Caco-2 (cell line): ENCODE data around the gene FGD5. TPM values are rescaled to one million over a fixed set of nuclear protein-coding genes. Genes with fewer than 3 reads are reported as not detected.
A peak's percentile ranks its signal among the peaks of the same experiment; 100 is the strongest.

ENCODE experiments used
- BruUV-seq: library from RNA; stranded (reverse); fragments of 400-500 nt; replicated peaks from 2 replicates; lab custom pipeline; 2021; lab: Mats Ljungman, UMichigan
- CTCF ChIA-PET: fragments of 300-600 bp; sonication (Branson Sonifier 250); formaldehyde crosslinking; loops from one replicate; lab custom pipeline; 2022; ENCODE audit warnings: antibody characterized with exemption; lab: Charles Lee
- POLR2A ChIA-PET: fragments of 300-600 bp; sonication (Branson Sonifier 250); formaldehyde crosslinking; loops from one replicate; lab custom pipeline; 2022; ENCODE audit warnings: antibody characterized with exemption; lab: Charles Lee
- DNase-seq, 2 experiments: peaks; one replicate each; pipeline versions ENCODE4 v3.0.0 to v3.0.0-alpha.2; 2020 to 2022
- H3K27me3 ChIP-seq: replicated peaks from 2 replicates; pipeline ENCODE4 v1.6.0; 2011; ENCODE audit warnings: low read length; ENCODE audit not compliant: control insufficient read depth, insufficient read depth
- H3K36me3 ChIP-seq: 2 replicates; pipeline ENCODE4 v1.5.1; 2011; ENCODE audit warnings: low read length; ENCODE audit not compliant: control insufficient read depth, insufficient read depth
- H3K4me1 ChIP-seq: fragments of 250-450 bp; sonication (Bioruptor Pico); 2 replicates; pipeline ENCODE4 v1.5.1; 2020; ENCODE audit warnings: mild to moderate bottlenecking
- H3K4me3 ChIP-seq: 2 replicates; pipeline ENCODE4 v1.5.1; 2011; ENCODE audit warnings: low read depth, mild to moderate bottlenecking, control low read depth, low read length
- H3K9me3 ChIP-seq: fragments of 250-450 bp; sonication (Bioruptor Pico); 2 replicates; pipeline ENCODE4 v1.5.1; 2020; ENCODE audit warnings: mild to moderate bottlenecking, moderate library complexity
- H3K27ac Mint-ChIP-seq: one replicate; pipeline ENCODE4 v1.8.0; 2022; ENCODE audit warnings: mixed read lengths; ENCODE audit not compliant: unreplicated experiment
- H3K27me3 Mint-ChIP-seq: one replicate; pipeline ENCODE4 v1.8.0; 2022; ENCODE audit warnings: mixed read lengths; ENCODE audit not compliant: insufficient read depth, unreplicated experiment
- H3K36me3 Mint-ChIP-seq: one replicate; pipeline ENCODE4 v1.8.0; 2022; ENCODE audit warnings: mild to moderate bottlenecking, mixed read lengths; ENCODE audit not compliant: insufficient read depth, unreplicated experiment
- H3K4me1 Mint-ChIP-seq: one replicate; pipeline ENCODE4 v1.8.0; 2022; ENCODE audit warnings: low read depth, mixed read lengths; ENCODE audit not compliant: unreplicated experiment
- H3K4me3 Mint-ChIP-seq: one replicate; pipeline ENCODE4 v1.8.0; 2022; ENCODE audit warnings: mild to moderate bottlenecking, moderate library complexity, mixed read lengths; ENCODE audit not compliant: unreplicated experiment
- H3K9me3 Mint-ChIP-seq: one replicate; pipeline ENCODE4 v1.8.0; 2022; ENCODE audit warnings: mixed read lengths; ENCODE audit not compliant: unreplicated experiment
- CTCF ChIP-seq, 2 experiments: fragments of 200-600 bp in 1 of 2; IDR thresholded peaks; 1 replicate in 1 of 2; 2 replicates in 1 of 2; pipeline versions ENCODE4 v1.5.1 to v1.8.0; 2011 to 2022; ENCODE audit warnings: antibody characterized with exemption in 1 of 2, control low read depth in 1 of 2, inconsistent platforms in 1 of 2, low read depth in 1 of 2, low read length in 1 of 2, mild to moderate bottlenecking in 1 of 2, moderate library complexity in 1 of 2; ENCODE audit not compliant: insufficient read depth in 1 of 2, severe bottlenecking in 1 of 2, unreplicated experiment in 1 of 2
- intact Hi-C: fragments of 100-400 bp; cut with micrococcal nuclease; formaldehyde crosslinking; loops from one replicate; pipeline ENCODE4 v1.10.0; 2022; ENCODE audit not compliant: unreplicated experiment
- total RNA-seq: library from RNA; stranded (reverse); gene quantifications from 2 replicates; pipeline ENCODE4 v1.2.3, GENCODE V29; 2022

FGD5 gene
- total RNA-seq, 1 experiment from 2014 or later = 0.25 TPM

DNA sequence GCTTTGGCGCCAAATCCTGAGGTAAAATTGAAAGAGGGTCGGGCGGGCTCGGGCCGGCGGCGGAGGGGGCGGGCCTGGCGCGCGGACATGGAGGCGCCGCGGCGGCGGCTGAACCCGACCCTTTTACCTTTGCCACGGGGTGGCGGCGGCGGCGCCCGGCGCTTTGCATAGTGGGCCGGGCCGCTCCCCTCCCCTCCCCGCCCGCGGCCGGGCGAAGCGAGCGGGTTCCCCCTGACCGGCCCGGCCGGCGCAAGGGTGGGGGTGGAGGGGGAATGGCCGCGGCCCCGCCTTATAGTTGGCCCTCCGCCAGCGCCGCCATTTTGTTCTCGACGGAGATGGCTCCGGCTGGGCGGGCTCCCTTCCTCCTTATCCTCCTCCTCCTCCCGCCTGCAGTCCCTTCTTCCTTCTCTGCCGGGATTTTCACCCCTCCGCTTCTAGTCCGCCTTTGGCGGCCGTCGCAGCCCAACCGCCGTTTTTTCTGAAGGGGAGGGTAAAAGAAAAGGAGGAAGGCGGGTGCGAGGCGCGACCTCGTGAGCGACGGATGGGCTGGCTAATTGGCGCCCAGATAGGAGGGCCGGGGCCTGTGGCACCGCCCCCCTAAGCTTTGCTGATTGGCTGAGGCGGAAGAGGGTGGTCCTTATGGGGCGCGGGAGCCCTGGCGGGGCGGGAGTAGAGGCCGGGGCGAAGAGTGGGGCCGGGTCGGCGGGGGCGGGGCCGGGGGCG, 129.3 kb downstream of the FGD5 start:
- no peak for TF ChIP-seq CTCF (IDR thresholded peaks at IDR 0.05; ENCODE audit: insufficient read depth in 1 of 2, low read depth in 1 of 2, low read length in 1 of 2, severe bottlenecking in 1 of 2, unreplicated experiment in 1 of 2)
- intact Hi-C loops = loop anchor here (10.0 kb wide), 1 partner anchor 257 kb away; the partner anchor contains the start of gene CAPN7
- H3K27me3 ChIP-seq = no peaks in the 10 kb centered on the region
- Mint-ChIP-seq H3K4me3 (peak overlapping the region; percentile 97), H3K4me1 (peaks cover 8% of the 10 kb centered on the region), H3K27ac (peak overlapping the region; percentile 100), H3K9me3 (no peaks in the 10 kb centered on the region), H3K36me3 (peaks cover 26% of the 10 kb centered on the region), H3K27me3 (no peaks in the 10 kb centered on the region)
- ChIA-PET CTCF (interaction anchor here (0.6 kb wide), 1 partner anchor 157 kb away, joined by 3 read pairs; no protein-coding TSS in a partner anchor), POLR2A (interaction anchor here (0.6 to 1.0 kb wide), 5 partner anchors 16 to 688 kb away, joined by 3 to 5 read pairs (median 4); partner anchors contain the start of gene MRPS25)
- no peaks in the 10 kb centered on the region for H3K36me3 ChIP-seq
- H3K4me3 ChIP-seq = peak overlapping the region; percentile 80
- H3K4me1 ChIP-seq = no peaks in the 10 kb centered on the region
- no TSS peak for BruUV-seq
- peak; percentile 96 to 97 for DNase-seq
- no peaks in the 10 kb centered on the region for H3K9me3 ChIP-seq

DNA sequence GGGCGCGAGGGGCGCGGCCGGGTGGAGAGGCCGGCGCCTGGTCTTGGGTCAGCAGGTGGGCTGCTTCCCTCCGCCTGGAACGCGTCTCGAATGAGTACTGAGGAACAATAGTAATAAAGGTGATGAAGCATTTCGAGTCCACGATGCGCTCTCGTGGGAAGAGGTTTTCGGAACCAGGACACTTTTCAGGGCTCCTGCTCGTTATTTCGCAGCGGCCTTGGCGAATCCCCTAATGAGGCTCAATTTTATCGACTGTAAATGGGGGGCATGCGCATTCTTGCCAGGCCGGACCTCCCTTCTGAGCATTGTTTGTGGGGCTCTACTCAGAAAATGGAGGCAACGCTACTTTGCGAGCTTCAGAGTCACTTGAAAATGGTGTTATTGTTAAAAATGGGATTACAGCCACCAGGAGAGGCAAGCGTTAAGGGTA, 129.9 kb downstream of the FGD5 start:
- peaks cover 26% of the 10 kb centered on the region for H3K36me3 Mint-ChIP-seq
- Histone ChIP-seq H3K4me1 (no peaks in the 10 kb centered on the region), H3K27me3 (no peaks in the 10 kb centered on the region), H3K36me3 (no peaks in the 10 kb centered on the region), H3K4me3 (peak overlapping the region; percentile 60), H3K9me3 (no peaks in the 10 kb centered on the region)
- DNase-seq = no peak
- H3K27ac Mint-ChIP-seq = peak overlapping the region; percentile 100
- H3K4me3 Mint-ChIP-seq = peak overlapping the region; percentile 97
- BruUV-seq = no TSS peak
- intact Hi-C loops = loop anchor here (10.0 kb wide), 1 partner anchor 256 kb away; the partner anchor contains the start of gene CAPN7
- no peak for TF ChIP-seq CTCF (IDR thresholded peaks at IDR 0.05; ENCODE audit: insufficient read depth in 1 of 2, low read depth in 1 of 2, low read length in 1 of 2, severe bottlenecking in 1 of 2, unreplicated experiment in 1 of 2)
- H3K27me3 Mint-ChIP-seq = no peaks in the 10 kb centered on the region
- H3K9me3 Mint-ChIP-seq = no peaks in the 10 kb centered on the region
- ChIA-PET CTCF (interaction anchor here (0.6 kb wide), 1 partner anchor 158 kb away, joined by 3 read pairs; no protein-coding TSS in a partner anchor), POLR2A (interaction anchor here (0.5 to 1.0 kb wide), 6 partner anchors 16 to 688 kb away, joined by 3 to 5 read pairs (median 4); partner anchors contain the start of gene MRPS25)
- H3K4me1 Mint-ChIP-seq = peaks cover 8% of the 10 kb centered on the region

DNA sequence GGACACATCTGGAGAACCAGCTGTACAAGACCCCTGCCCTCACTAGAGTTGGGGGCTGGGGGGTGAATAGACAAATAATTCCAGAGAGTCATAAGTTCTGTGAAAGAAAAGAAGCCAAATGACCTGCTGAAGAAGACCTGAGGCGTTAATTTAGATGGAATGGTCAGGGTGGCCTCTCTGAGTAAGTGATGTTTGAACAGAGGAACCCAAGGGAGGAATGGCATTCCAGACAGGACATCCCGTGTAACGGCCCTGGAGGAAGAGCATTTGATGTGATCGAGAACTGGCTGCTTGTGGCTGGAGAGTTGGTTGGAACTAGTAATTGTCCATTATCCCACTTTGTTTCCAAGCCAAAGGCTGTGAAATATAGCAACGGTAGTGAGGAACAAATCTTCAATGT, 130.4 kb downstream of the FGD5 start:
- H3K27ac Mint-ChIP-seq = peak overlapping the region; percentile 100
- ChIA-PET CTCF (no interaction called here), POLR2A (interaction anchor here (0.5 kb wide), 1 partner anchor 18 kb away, joined by 3 read pairs; no protein-coding TSS in a partner anchor)
- BruUV-seq = no TSS peak
- H3K4me3 Mint-ChIP-seq = peak overlapping the region; percentile 97
- Histone ChIP-seq H3K4me3 (peak overlapping the region; percentile 60), H3K4me1 (no peaks in the 10 kb centered on the region), H3K36me3 (no peaks in the 10 kb centered on the region), H3K27me3 (no peaks in the 10 kb centered on the region), H3K9me3 (no peaks in the 10 kb centered on the region)
- H3K9me3 Mint-ChIP-seq = no peaks in the 10 kb centered on the region
- no peak for DNase-seq
- TF ChIP-seq CTCF (IDR thresholded peaks at IDR 0.05; ENCODE audit: insufficient read depth in 1 of 2, low read depth in 1 of 2, low read length in 1 of 2, severe bottlenecking in 1 of 2, unreplicated experiment in 1 of 2) = no peak
- H3K27me3 Mint-ChIP-seq = no peaks in the 10 kb centered on the region
- intact Hi-C loops = loop anchor here (10.0 kb wide), 1 partner anchor 256 kb away; the partner anchor contains the start of gene CAPN7
- peaks cover 26% of the 10 kb centered on the region for H3K36me3 Mint-ChIP-seq
- peaks cover 8% of the 10 kb centered on the region for H3K4me1 Mint-ChIP-seq
